SK-N-SH treated with all-trans-retinoic acid at 6 μM for 48 hours (cell line): ENCODE results near the gene PEMT.

Source experiments
- ATAC-seq: fragments of 200-7000 bp; cut with Tn5 transposase; 3 replicates; pipeline ENCODE4 v1.9.1; 2020; ENCODE audit warnings: mild to moderate bottlenecking, moderate library complexity
- ARNTL ChIP-seq: fragments of 450-650 bp; formaldehyde crosslinking; IDR thresholded peaks from 2 replicates; pipeline ENCODE4 v1.5.0; 2020; ENCODE audit warnings: low read depth, mild to moderate bottlenecking, moderate library complexity, borderline replicate concordance
- BACH2 ChIP-seq: fragments of 250-450 bp; sonication (Bioruptor Pico); IDR thresholded peaks from 2 replicates; pipeline ENCODE4 v1.9.0; 2021; ENCODE audit warnings: mild to moderate bottlenecking, borderline replicate concordance
- CREB5 ChIP-seq: fragments of 250-450 bp; sonication (Bioruptor Pico); IDR thresholded peaks from 2 replicates; pipeline ENCODE4 v1.5.1; 2020; ENCODE audit warnings: low read depth, mild to moderate bottlenecking, moderate library complexity
- CSDC2 ChIP-seq: fragments of 250-450 bp; sonication (Bioruptor Pico); IDR thresholded peaks from 2 replicates; pipeline ENCODE4 v1.5.0; 2020; ENCODE audit warnings: mild to moderate bottlenecking, moderate library complexity
- ESRRG ChIP-seq: fragments of 250-450 bp; sonication (Bioruptor Pico); IDR thresholded peaks from 2 replicates; pipeline ENCODE4 v1.6.1; 2021; ENCODE audit warnings: mild to moderate bottlenecking
- ISL1 ChIP-seq: fragments of 250-450 bp; sonication (Bioruptor Pico); IDR thresholded peaks from 2 replicates; pipeline ENCODE4 v2.1.2; 2022; ENCODE audit warnings: mild to moderate bottlenecking, moderate library complexity
- OSR1 ChIP-seq: fragments of 250-450 bp; sonication (Bioruptor Pico); IDR thresholded peaks from 2 replicates; pipeline ENCODE4 v1.8.0; 2022; ENCODE audit warnings: moderate library complexity, mild to moderate bottlenecking, inconsistent platforms
- PATZ1 ChIP-seq: fragments of 250-450 bp; sonication (Bioruptor Pico); IDR thresholded peaks from 2 replicates; pipeline ENCODE4 v1.8.0; 2020; ENCODE audit warnings: mild to moderate bottlenecking, moderate library complexity, borderline replicate concordance
- POU6F1 ChIP-seq: fragments of 250-450 bp; sonication (Bioruptor Pico); IDR thresholded peaks from 2 replicates; pipeline ENCODE4 v1.8.0; 2021; ENCODE audit warnings: low read depth, mild to moderate bottlenecking, moderate library complexity, borderline replicate concordance
- PPARA ChIP-seq: fragments of 250-450 bp; sonication (Bioruptor Pico); IDR thresholded peaks from 2 replicates; pipeline ENCODE4 v1.5.0; 2020; ENCODE audit warnings: mild to moderate bottlenecking, borderline replicate concordance
- RARB ChIP-seq: fragments of 250-450 bp; sonication (Bioruptor Pico); IDR thresholded peaks from 2 replicates; pipeline ENCODE4 v1.8.0; 2021; ENCODE audit warnings: mild to moderate bottlenecking, moderate library complexity
- SNAI2 ChIP-seq: fragments of 250-450 bp; sonication (Bioruptor Pico); IDR thresholded peaks from 2 replicates; pipeline ENCODE4 v1.5.0; 2020; ENCODE audit warnings: mild to moderate bottlenecking, moderate library complexity
- TCF4 ChIP-seq: fragments of 250-450 bp; sonication (Bioruptor Pico); IDR thresholded peaks from 2 replicates; pipeline ENCODE4 v1.8.0; 2021; ENCODE audit warnings: mild to moderate bottlenecking, moderate library complexity, borderline replicate concordance
- TOX ChIP-seq: fragments of 250-450 bp; sonication (Bioruptor Pico); IDR thresholded peaks from 2 replicates; pipeline ENCODE4 v1.8.0; 2021; ENCODE audit warnings: mild to moderate bottlenecking, moderate library complexity, borderline replicate concordance
- TSHZ2 ChIP-seq: fragments of 250-450 bp; sonication (Bioruptor Pico); IDR thresholded peaks from 2 replicates; pipeline ENCODE4 v1.5.0; 2020; ENCODE audit warnings: mild to moderate bottlenecking, moderate library complexity
- ZC3H10 ChIP-seq: fragments of 250-450 bp; sonication (Bioruptor Pico); IDR thresholded peaks from 2 replicates; pipeline ENCODE4 v1.5.1; 2021; ENCODE audit warnings: mild to moderate bottlenecking, moderate library complexity
- ZFP3 ChIP-seq: fragments of 250-450 bp; sonication (Bioruptor Pico); IDR thresholded peaks from 2 replicates; pipeline ENCODE4 v1.5.0; 2020; ENCODE audit warnings: mild to moderate bottlenecking, moderate library complexity
- ZFP30 ChIP-seq: fragments of 450-650 bp; formaldehyde crosslinking; IDR thresholded peaks from 2 replicates; pipeline ENCODE4 v1.5.0; 2022; ENCODE audit warnings: mild to moderate bottlenecking, moderate library complexity
- ZNF565 ChIP-seq: fragments of 450-650 bp; formaldehyde crosslinking; conservative IDR thresholded peaks from 2 replicates; pipeline ENCODE4 v1.5.0; 2020; ENCODE audit warnings: low read depth, mild to moderate bottlenecking, moderate library complexity
- ZNF70 ChIP-seq: fragments of 450-650 bp; formaldehyde crosslinking; IDR thresholded peaks from 2 replicates; pipeline ENCODE4 v1.5.0; 2020; ENCODE audit warnings: mild to moderate bottlenecking, moderate library complexity
- ZNF8 ChIP-seq: fragments of 450-650 bp; formaldehyde crosslinking; IDR thresholded peaks from 2 replicates; pipeline ENCODE4 v1.5.0; 2020; ENCODE audit warnings: mild to moderate bottlenecking, moderate library complexity

The PEMT gene

GRCh38 chr17:17581509-17581908 is 10.0 kb downstream of the PEMT start:
- no peak for ATAC-seq
- TF ChIP-seq SNAI2 (no peak), ZFP3 (CRISPR knock-in tag) (no peak), TOX (CRISPR knock-in tag) (no peak), BACH2 (CRISPR knock-in tag) (no peak), ZFP30 (CRISPR knock-in tag) (no peak), ARNTL (CRISPR knock-in tag) (no peak), ZC3H10 (CRISPR knock-in tag) (no peak), TSHZ2 (no peak), ZNF70 (no peak), RARB (CRISPR knock-in tag) (no peak), TCF4 (CRISPR knock-in tag) (no peak), ISL1 (CRISPR knock-in tag) (no peak), OSR1 (CRISPR knock-in tag) (no peak)
- TF ChIP-seq, all 23 proteins: peak for 0

- TF ChIP-seq CREB5 (CRISPR knock-in tag) (no peak), ESRRG (no peak), ARNTL (CRISPR knock-in tag) (no peak), POU6F1 (no peak), ISL1 (CRISPR knock-in tag) (no peak), RARB (CRISPR knock-in tag) (no peak), ZC3H10 (CRISPR knock-in tag) (no peak), PPARA (no peak), TSHZ2 (no peak), TOX (CRISPR knock-in tag) (no peak), ZNF8 (no peak)
- peak; percentile 47; the same call in 2 of the 3 replicates for ATAC-seq
Observed at GRCh38 chr17:17580662-17581470, 10.6 kb downstream of the PEMT start.

- ATAC-seq = no peak
- no peak for TF ChIP-seq CREB5 (CRISPR knock-in tag)
- no peak for TF ChIP-seq RARB (CRISPR knock-in tag)
- no peak for TF ChIP-seq ZC3H10 (CRISPR knock-in tag)
- TF ChIP-seq ZFP3 (CRISPR knock-in tag) = no peak
- TF ChIP-seq ZNF70 = no peak
- TF ChIP-seq TSHZ2 = no peak
- no peak for TF ChIP-seq PATZ1
- no peak for TF ChIP-seq BACH2 (CRISPR knock-in tag)
- TF ChIP-seq ISL1 (CRISPR knock-in tag) = no peak
- no peak for TF ChIP-seq TOX (CRISPR knock-in tag)
- no peak for TF ChIP-seq ZNF565 (CRISPR knock-in tag)
- TF ChIP-seq ZFP30 (CRISPR knock-in tag) = no peak
- TF ChIP-seq CSDC2 (CRISPR knock-in tag) = no peak
- no peak for TF ChIP-seq OSR1 (CRISPR knock-in tag)
- TF ChIP-seq ARNTL (CRISPR knock-in tag) = no peak
- TF ChIP-seq ESRRG = no peak
Observed at GRCh38 chr17:17579691-17580090, 11.8 kb downstream of the PEMT start.
